Measurements from ENCODE around the gene PHF1. TPM values are rescaled to one million over a fixed set of nuclear protein-coding genes. Genes with fewer than 3 reads are reported as not detected.

The PHF1 gene
- total RNA-seq, 4 donors from 2014 or later = 68.5 to 91.5 (median 84.9) TPM

GRCh38 chr6:33380272-33380981 lies 30.4 kb upstream of the PHF1 start:
- 98% methylated on average over 2 of the region's 2 CpGs for WGBS
- intact Hi-C loops (cut with DNase I) = no loop called here

GRCh38 chr6:33383427-33384185 lies 27.2 kb upstream of the PHF1 start:
- no peaks in the 10 kb centered on the region for H3K9me3 ChIP-seq
- no peaks in the 10 kb centered on the region for H3K27me3 ChIP-seq
- intact Hi-C loops (cut with DNase I) = no loop called here
- DNase-seq (ENCODE audit: extremely low spot score) = no peak
- H3K4me3 ChIP-seq = no peak overlapping the region
- H3K4me1 ChIP-seq = no peaks in the 10 kb centered on the region
- TF ChIP-seq CTCF (IDR thresholded peaks at IDR 0.05) (no peak), POLR2AphosphoS5 (IDR thresholded peaks at IDR 0.05) (no peak), POLR2A (IDR thresholded peaks at IDR 0.05; ENCODE audit: low read depth) (no peak), EP300 (IDR thresholded peaks at IDR 0.05) (no peak)
- no peak overlapping the region for H3K27ac ChIP-seq (replicated peaks in 1 of 4)
- no peaks in the 10 kb centered on the region for H3K36me3 ChIP-seq
- 87% methylated on average over 9 of the region's 10 CpGs for WGBS

More at GRCh38 chr6:33380272-33380981, 30.4 kb upstream of the PHF1 start:
- no peak overlapping the region for H3K27ac ChIP-seq (replicated peaks in 1 of 4)
- H3K27me3 ChIP-seq = no peaks in the 10 kb centered on the region
- H3K4me1 ChIP-seq = peaks cover 4 to 12% (median 6%) of the 10 kb centered on the region in 4 donors
- H3K36me3 ChIP-seq = no peaks in the 10 kb centered on the region
- H3K4me3 ChIP-seq = no peak overlapping the region
- TF ChIP-seq CTCF (IDR thresholded peaks at IDR 0.05) (no peak), POLR2AphosphoS5 (IDR thresholded peaks at IDR 0.05) (no peak), POLR2A (IDR thresholded peaks at IDR 0.05; ENCODE audit: low read depth) (no peak), EP300 (IDR thresholded peaks at IDR 0.05) (no peak)
- no peak for DNase-seq (ENCODE audit: extremely low spot score)
- no peaks in the 10 kb centered on the region for H3K9me3 ChIP-seq

GRCh38 chr6:33384581-33385020 lies 26.2 kb upstream of the PHF1 start:
- WGBS = 41% methylated on average over 4 of the region's 4 CpGs

GRCh38 chr6:33390173-33390572 lies 20.6 kb upstream of the PHF1 start:
- Histone ChIP-seq H3K9me3 (no peaks in the 10 kb centered on the region), H3K36me3 (no peaks in the 10 kb centered on the region), H3K4me1 (peaks cover 8 to 15% (median 14%) of the 10 kb centered on the region in 4 donors), H3K27ac (replicated peaks in 1 of 4) (peak overlapping the region in 3 of 4 donors; percentile 87 to 90 (median 90)), H3K4me3 (no peak overlapping the region), H3K27me3 (no peaks in the 10 kb centered on the region)
- TF ChIP-seq POLR2AphosphoS5 (IDR thresholded peaks at IDR 0.05) = no peak
- TF ChIP-seq POLR2A (IDR thresholded peaks at IDR 0.05; ENCODE audit: low read depth) = no peak
- TF ChIP-seq EP300 (IDR thresholded peaks at IDR 0.05) = no peak
- TF ChIP-seq CTCF (IDR thresholded peaks at IDR 0.05) = no peak
- WGBS = 90% methylated on average over 2 of the region's 2 CpGs
- intact Hi-C loops (cut with DNase I) = loop anchor here (5.0 to 10.0 kb wide), 3 partner anchors 37 to 185 kb away; partner anchors contain the start of gene ZBTB9
- DNase-seq (ENCODE audit: extremely low spot score) = no peak

More at GRCh38 chr6:33384581-33385020, 26.2 kb upstream of the PHF1 start:
- no peak overlapping the region for H3K4me3 ChIP-seq
- intact Hi-C loops (cut with DNase I) = no loop called here
- no peak for DNase-seq (ENCODE audit: extremely low spot score)
- H3K27ac ChIP-seq (replicated peaks in 1 of 4) = no peak overlapping the region
- TF ChIP-seq CTCF (IDR thresholded peaks at IDR 0.05) (peak in 2 of 3 experiments; percentile 30 to 43), POLR2A (IDR thresholded peaks at IDR 0.05; ENCODE audit: low read depth) (no peak)
- no peaks in the 10 kb centered on the region for H3K4me1 ChIP-seq
- H3K36me3 ChIP-seq = no peaks in the 10 kb centered on the region
- no peaks in the 10 kb centered on the region for H3K9me3 ChIP-seq
- no peaks in the 10 kb centered on the region for H3K27me3 ChIP-seq

Measured in esophagus muscularis mucosa (tissue), 4 donors.